ENCODE measurements around the gene BBX.

Gene BBX

DNA sequence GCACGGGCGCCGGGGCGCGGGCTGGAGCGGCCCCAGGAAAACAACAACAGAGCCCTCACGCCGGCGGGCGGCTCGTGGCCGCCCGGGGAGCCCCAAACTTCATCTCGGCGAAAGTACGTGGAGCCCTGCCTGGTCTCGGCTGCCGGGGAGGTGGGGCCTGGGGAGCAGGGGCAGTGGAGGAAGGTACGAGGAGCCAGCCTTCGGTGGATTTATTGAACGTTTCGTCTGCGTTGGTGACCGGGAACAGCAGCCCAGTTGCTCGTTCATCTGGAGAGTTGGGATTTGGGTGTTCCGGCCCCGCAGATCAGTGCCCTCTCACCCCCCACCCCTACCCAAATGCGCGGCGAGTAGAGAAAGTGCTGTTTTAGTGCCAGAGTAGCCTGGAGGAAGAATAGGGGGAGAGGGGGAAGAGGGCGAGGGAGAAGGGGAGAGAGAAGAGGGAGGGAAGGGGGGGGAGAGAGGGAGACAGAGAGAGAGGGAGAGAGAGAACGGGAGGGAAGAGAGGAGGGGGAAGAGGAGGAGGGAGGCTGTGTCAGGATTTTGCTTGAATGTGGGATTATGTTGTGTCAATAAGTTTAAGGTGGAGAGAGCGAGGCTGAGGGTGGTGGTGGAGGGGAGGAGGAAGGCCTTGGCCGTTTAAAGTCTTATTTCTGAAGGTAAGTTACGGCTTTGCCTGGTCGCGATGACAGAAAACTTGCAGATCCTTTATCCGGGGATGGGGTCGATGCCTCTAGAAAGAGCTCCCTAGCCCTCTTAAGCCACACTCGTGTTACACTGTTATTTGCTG is 970 bp downstream of the BBX start:
- peak; percentile 12 for DNase-seq (ENCODE audit: insufficient read length, low spot score)
- FAIRE-seq, result peak; percentile 65
- no peak for TF ChIP-seq POLR2A (IDR thresholded peaks at IDR 0.05; ENCODE audit: low read depth, low read length)

DNA sequence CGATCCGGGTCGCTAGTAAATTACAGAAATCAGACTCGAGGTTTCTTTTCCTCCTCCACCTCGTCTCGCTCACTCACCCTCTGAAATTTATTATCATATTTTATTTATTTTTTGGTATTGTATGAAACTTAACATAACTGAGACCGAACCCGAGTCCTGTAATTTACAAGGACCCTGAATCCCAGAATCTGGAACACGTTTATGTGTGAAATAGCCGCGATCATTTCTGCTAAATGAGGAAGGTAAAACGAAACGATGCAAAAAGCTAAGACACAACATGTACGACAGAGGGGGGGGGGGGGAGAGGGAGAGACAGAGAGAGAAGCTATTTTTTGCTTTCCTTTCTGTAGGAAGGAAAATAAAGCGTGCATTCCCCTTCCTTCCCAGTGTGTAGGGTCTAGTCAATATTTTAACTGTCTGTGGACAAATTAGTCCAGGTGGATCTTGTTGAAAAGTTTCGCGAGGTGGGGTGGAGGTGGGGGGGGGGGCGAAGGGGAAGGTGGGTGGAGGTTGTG is 1.6 kb downstream of the BBX start:
- DNase-seq (ENCODE audit: insufficient read length, low spot score) (peak; percentile 6), FAIRE-seq (no peak)
- TF ChIP-seq POLR2A (IDR thresholded peaks at IDR 0.05; ENCODE audit: low read depth, low read length), result no peak

DNA sequence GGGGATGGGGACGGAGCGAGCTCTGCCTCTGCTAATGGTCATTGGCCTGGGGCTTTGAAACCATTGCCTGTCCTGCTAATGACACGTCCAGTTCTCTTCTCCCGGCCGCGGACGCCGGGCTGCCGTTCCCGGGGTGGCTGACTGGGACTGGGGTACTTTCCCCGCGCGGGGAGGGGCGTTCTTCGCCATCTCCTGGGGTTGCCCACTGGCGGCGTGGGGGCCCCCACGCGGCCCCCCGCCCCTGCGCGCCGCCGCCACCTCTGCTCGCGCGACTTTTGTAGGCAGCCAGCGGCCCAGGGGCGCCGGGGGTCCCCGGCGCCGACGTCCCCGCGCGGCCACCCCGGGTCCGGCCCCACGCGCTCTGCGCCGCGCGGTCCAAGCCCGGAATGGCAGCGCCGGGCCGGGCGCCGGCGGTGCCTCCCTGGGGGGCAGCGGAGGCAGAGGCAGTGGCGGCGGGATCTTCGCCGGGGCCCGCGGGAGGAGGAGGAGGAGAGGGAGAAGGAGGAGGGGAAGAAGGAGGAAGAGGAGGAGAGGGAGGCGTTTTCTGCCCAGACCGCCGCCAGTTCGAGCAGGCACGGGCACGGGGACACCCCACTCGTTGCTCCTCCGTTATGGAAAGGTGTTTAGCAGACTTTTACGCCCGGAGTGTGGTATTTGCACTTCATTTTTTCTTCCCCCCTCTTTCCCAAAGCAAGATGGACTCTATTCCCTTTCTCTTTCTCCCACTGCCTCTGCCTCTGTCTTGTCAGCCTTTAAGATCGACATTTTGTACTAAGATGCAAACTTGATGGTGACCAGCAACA is 2.3 kb downstream of the BBX start:
- FAIRE-seq, result peak; percentile 20
- peak; percentile 38 for DNase-seq (ENCODE audit: insufficient read length, low spot score)
- TF ChIP-seq POLR2A (IDR thresholded peaks at IDR 0.05; ENCODE audit: low read depth, low read length), result peak; percentile 57

DNA sequence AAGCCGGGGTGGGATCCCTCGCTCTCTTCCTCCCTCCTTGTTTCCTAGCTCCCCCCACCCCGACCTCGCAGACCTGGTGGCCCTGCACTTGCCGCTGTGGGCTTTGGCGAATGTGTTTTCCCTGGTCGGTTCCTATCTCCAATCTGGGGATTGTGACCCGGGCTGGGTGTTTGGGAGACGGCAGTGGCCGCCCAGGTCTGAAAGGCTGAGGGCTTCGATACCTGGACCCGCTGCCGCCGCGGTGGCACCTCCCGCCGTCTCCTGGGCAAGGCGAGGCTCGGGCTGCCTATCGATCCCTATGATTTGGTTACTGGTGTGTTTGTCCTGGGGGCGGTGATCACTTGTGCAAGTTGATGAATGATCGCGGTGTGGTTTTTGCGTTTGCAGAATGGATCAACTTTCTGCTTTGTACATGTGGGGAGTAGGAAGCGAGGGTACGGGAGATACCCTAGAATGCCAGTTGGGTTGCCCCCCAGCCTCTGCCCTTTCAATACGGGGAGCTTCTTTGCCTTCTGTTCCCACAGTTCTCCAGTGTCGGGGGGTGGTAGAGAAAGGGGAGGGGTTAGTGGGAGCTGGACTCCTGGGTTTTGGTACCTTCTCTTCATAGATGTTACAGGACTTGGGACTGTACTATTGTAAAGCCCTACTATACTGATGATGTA is 3.0 kb downstream of the BBX start:
- no peak for FAIRE-seq
- DNase-seq (ENCODE audit: insufficient read length, low spot score), result peak; percentile 17

DNA sequence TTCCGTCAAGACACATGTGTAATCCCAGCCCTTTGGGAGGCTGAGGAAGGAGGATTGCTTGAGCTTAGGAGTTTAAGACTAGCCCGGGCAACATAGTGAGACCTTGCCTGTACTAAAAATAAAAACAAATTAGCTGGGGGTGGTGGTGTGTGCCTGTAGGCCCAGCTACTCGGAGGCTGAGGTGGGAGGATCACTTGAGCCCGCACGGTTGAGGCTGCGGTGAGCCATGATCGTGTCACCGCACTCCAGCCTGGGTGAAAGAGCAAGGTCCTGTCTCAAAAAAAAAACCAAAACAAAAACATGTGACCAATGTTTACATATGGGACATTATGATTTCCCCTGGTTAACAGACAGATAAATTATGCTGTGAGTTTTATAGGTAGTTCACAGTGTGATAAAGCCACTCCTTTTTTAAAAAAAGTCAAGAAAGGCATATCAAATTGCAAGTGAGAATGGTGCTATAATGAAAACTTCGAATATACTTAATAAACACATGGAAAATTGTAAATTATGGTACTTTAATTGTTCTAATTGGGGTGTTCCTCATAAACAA is 9.2 kb downstream of the BBX start:
- DNase-seq (ENCODE audit: insufficient read length, low spot score) (no peak), FAIRE-seq (no peak)
- no peak for TF ChIP-seq POLR2A (IDR thresholded peaks at IDR 0.05; ENCODE audit: low read depth, low read length)

More for the DNA sequence above, 3.0 kb downstream of the BBX start:
- no peak for TF ChIP-seq POLR2A (IDR thresholded peaks at IDR 0.05; ENCODE audit: low read depth, low read length)

DNA sequence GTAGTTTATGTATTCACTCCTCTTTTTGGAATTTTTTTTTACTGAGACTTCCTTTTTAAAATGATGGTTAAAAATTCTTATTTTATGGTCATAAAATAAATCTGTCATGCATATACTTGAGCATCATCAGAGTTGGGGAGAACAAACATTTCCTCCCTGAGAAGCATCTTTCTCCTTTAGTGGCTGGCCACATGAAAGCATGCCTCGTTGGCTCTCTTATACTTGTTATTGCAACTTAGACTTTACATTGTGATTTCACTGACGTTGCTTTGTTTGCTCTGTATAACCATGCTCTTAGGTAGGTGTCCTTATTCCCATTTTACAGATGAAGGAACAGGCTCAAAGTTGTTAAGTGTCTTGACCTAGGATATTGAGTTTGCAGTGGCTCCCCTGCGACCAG is 18.1 kb downstream of the BBX start:
- DNase-seq (ENCODE audit: insufficient read length, low spot score) (no peak), FAIRE-seq (no peak)
- TF ChIP-seq POLR2A (IDR thresholded peaks at IDR 0.05; ENCODE audit: low read depth, low read length), result no peak

DNA sequence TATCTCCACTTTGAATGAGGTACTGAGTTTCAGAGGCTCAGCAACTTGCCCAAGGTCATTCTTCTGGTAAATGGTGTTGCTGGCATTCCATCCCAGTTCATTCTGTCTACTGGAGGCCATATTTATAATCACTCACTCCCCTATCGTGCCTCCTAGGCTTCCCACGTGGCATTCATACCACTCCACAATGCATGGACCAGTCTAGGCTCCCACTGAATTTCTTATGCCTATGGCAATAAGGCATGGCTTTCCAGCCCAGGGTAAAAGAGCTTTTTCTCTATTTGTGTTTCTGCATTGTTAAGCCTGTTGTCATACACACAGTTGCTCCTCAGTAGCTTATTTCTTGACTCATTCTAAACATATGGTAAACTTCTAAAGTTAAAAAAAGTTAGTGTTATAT is 19.9 kb downstream of the BBX start:
- FAIRE-seq, result no peak
- DNase-seq (ENCODE audit: insufficient read length, low spot score), result no peak
- TF ChIP-seq POLR2A (IDR thresholded peaks at IDR 0.05; ENCODE audit: low read depth, low read length), result no peak

DNA sequence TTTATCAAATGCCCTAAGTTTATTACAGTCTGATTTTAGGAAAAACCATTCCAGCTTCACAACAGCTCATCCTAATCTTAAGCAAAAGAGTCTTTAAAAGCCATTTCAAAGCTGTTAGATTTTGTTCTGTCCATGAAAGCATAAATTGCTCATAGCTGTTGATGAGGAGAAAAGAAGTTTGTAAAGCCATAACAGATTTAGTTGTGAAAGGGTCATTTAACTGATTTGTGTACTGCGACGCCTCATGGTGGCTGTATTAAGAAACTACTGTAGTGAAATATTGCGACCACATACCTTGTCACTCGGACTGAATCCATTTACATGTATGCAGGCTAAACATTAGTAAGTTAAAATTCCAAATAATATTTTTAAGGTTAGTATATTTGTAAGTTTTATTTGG is 20.9 kb downstream of the BBX start:
- no peak for TF ChIP-seq POLR2A (IDR thresholded peaks at IDR 0.05; ENCODE audit: low read depth, low read length)
- no peak for DNase-seq (ENCODE audit: insufficient read length, low spot score)
- peak; percentile 67 for FAIRE-seq

DNA sequence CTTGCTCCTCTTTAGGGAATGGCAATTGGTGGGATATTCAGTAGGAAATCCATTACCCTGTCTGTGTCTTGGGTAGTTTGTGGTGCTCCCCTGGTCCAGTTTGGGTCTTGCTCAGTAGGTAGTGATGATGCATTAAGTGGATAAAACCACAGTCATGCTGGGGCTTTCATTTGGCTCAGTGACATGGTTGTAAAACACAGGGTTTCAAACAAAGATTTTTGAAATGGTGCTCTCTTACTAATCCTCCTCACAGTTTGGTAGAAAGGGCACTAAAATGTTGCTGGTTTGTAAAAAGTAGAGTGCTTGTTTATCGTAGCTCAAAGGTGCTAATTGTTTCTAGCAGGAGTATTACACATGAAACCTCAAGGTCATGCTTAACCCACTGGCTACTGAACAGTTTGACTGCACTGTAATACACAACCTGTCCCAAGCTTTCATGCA is 22.9 kb downstream of the BBX start:
- no peak for TF ChIP-seq POLR2A (IDR thresholded peaks at IDR 0.05; ENCODE audit: low read depth, low read length)
- peak; percentile 79 for FAIRE-seq
- peak; percentile 3 for DNase-seq (ENCODE audit: insufficient read length, low spot score)

DNA sequence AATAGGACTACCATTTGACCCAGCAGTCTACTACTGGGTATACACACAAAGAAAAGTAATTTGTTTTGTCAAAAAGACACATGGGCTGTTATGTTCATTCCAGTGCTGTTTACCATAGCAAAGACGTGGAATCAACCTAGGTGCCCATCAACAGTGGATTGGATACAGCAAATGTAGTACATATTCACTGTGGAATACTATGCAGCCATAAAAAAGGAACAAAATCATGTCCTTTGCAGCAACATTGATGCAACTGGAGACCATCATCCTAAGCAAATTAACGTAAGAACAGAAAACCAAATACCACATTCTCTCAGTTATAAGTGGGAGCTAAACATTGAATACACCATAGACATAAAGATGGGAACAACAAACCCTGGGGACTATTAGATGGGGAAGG is 25.8 kb downstream of the BBX start:
- DNase-seq (ENCODE audit: insufficient read length, low spot score), result no peak
- FAIRE-seq, result no peak
- TF ChIP-seq POLR2A (IDR thresholded peaks at IDR 0.05; ENCODE audit: low read depth, low read length), result no peak

DNA sequence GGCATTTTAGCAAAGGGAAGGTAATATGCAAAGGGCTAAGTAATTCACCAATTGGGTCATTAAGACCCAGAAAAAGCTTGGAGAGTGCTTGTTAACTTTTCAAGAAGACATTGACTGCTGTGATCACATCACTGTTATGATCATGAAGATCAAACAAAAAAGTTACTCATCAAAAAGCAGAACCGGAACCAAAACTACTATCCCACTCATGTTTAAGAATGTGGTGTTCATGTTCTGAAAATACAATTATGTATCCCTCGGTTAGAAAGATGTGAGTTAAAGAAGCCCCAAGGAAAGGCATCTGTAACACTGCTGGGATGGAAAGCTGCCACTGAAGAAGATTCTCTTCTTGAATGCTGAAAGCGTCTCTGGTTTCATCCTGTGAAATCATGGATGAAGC is 32.6 kb downstream of the BBX start:
- FAIRE-seq (peak; percentile 55), DNase-seq (ENCODE audit: insufficient read length, low spot score) (no peak)
- TF ChIP-seq POLR2A (IDR thresholded peaks at IDR 0.05; ENCODE audit: low read depth, low read length), result no peak

DNA sequence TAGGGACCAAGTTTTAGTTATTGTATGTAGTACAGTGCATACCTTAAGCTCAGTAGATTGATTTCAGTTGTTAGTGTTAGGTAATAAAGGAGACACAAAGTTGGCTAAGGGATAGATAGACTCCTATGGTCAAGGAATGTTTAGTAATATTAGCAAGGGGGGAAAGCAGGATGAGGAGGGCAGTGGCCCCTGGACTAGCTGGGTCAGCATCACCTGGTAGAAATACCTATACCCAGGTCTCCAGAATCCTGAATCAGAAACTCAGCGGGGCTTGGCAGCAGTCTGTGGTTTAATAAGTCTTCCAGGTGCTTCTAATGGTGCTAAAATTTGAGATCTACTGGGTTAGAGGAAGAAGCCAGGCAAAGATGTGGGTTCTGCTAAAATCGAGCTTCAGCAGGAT is 35.0 kb downstream of the BBX start:
- no peak for FAIRE-seq
- DNase-seq (ENCODE audit: insufficient read length, low spot score), result no peak
- no peak for TF ChIP-seq POLR2A (IDR thresholded peaks at IDR 0.05; ENCODE audit: low read depth, low read length)

DNA sequence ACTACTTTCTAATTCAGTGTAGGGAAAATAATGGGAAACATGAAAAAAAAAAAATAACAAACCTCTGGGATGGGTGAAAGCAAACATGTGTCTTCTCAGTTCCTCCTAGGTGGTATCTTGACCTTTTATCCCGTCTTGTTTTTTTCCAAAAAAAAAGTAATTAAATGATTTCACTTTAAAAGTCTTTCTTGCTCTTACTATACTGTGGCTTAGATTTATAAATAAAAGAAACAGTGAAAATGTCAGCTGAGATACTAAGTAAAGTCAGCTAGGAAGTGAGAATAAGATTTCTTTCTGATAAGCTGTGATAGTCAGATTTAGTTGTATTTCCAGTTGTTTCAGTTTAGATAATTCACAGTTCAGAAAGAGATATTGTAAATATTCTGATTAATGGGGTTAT is 37.4 kb downstream of the BBX start:
- no peak for TF ChIP-seq POLR2A (IDR thresholded peaks at IDR 0.05; ENCODE audit: low read depth, low read length)
- FAIRE-seq (no peak), DNase-seq (ENCODE audit: insufficient read length, low spot score) (no peak)

DNA sequence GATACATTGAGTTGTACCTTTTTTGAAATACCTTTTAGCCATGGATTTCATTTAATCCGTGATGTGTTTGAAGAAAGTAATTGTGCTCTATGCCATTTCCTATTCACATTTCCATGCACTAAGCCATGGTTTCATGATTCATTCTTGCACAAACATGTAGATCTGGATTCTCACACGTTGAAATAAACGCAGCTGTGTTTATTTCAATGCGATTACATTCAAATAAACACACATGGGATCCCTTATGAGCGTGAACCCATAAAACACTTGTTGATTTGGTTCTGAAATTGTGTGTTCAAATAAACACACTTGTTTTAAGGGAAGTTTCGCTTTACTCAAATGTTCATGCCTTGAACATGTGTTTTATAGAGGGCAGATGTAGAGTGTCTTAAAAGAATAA is 39.2 kb downstream of the BBX start:
- TF ChIP-seq POLR2A (IDR thresholded peaks at IDR 0.05; ENCODE audit: low read depth, low read length), result no peak
- FAIRE-seq (peak; percentile 53), DNase-seq (ENCODE audit: insufficient read length, low spot score) (no peak)

All from H54 (cell line).